CD8-positive, alpha-beta memory T cell (primary cell): Measurements from ENCODE around the gene C2CD4C. TPM values are rescaled to one million over a fixed set of nuclear protein-coding genes. Genes with fewer than 3 reads are reported as not detected.
"Not testable (repeated sequence)": the region's sequence is repeated elsewhere in the genome, so short reads cannot be mapped to it uniquely, and the experiment has no call there.

Experiments
- CTCF ChIA-PET: fragments of 350-600 bp; sonication (Branson Sonifier 250); formaldehyde crosslinking; loops from one replicate; lab custom pipeline; 2021; ENCODE audit warnings: antibody characterized with exemption; lab: Charles Lee
- POLR2A ChIA-PET: fragments of 350-600 bp; sonication (Branson Sonifier 250); formaldehyde crosslinking; loops from one replicate; lab custom pipeline; 2021; ENCODE audit warnings: antibody characterized with exemption; lab: Charles Lee
- DNase-seq, 5 donors: peaks; one replicate each; pipeline versions ENCODE4 v3.0.0 to v3.0.0-alpha.2; 2020 to 2022; ENCODE audit warnings: mixed read lengths in 1 of 5
- H3K27ac ChIP-seq: one replicate; pipeline ENCODE4 v1.7.0; 2013; ENCODE audit warnings: low read depth, mild to moderate bottlenecking, low read length, moderate library complexity
- H3K27me3 ChIP-seq: 2 replicates; pipeline ENCODE4 v1.7.0; 2013; ENCODE audit warnings: low read length, mild to moderate bottlenecking; ENCODE audit not compliant: insufficient read depth, poor library complexity, severe bottlenecking
- H3K36me3 ChIP-seq: 2 replicates; pipeline ENCODE4 v1.7.0; 2013; ENCODE audit warnings: mild to moderate bottlenecking, low read length, moderate library complexity; ENCODE audit not compliant: insufficient read depth
- H3K4me1 ChIP-seq: 2 replicates; pipeline ENCODE4 v1.7.0; 2013; ENCODE audit warnings: mild to moderate bottlenecking, low read length, moderate library complexity; ENCODE audit not compliant: insufficient read depth
- H3K4me3 ChIP-seq: 2 replicates; pipeline ENCODE4 v1.7.0; 2013; ENCODE audit warnings: mild to moderate bottlenecking, low read length
- H3K9me3 ChIP-seq: 2 replicates; pipeline ENCODE4 v1.7.0; 2013; ENCODE audit warnings: mild to moderate bottlenecking, low read length
- H3K27ac Mint-ChIP-seq, 8 donors: one replicate each; pipeline ENCODE4 v1.8.0; 2020 to 2021; ENCODE audit warnings: mixed read lengths in 8 of 8, mild to moderate bottlenecking in 6 of 8, inconsistent platforms in 3 of 8, moderate library complexity in 3 of 8
- H3K27me3 Mint-ChIP-seq, 2 donors: one replicate each; pipeline ENCODE4 v1.8.0; 2020 to 2021; ENCODE audit warnings: mixed read lengths in 2 of 2, mild to moderate bottlenecking in 1 of 2, moderate library complexity in 1 of 2
- H3K36me3 Mint-ChIP-seq, 3 donors: one replicate each; pipeline ENCODE4 v1.8.0; 2020 to 2021; ENCODE audit warnings: mixed read lengths in 3 of 3, inconsistent platforms in 1 of 3, mild to moderate bottlenecking in 1 of 3
- H3K4me1 Mint-ChIP-seq, 3 donors: one replicate each; pipeline ENCODE4 v1.8.0; 2020 to 2021; ENCODE audit warnings: mixed read lengths in 3 of 3, inconsistent platforms in 1 of 3, mild to moderate bottlenecking in 1 of 3
- H3K4me3 Mint-ChIP-seq, 7 donors: one replicate each; pipeline ENCODE4 v1.8.0; 2020 to 2021; ENCODE audit warnings: mixed read lengths in 7 of 7, mild to moderate bottlenecking in 6 of 7, moderate library complexity in 4 of 7, inconsistent platforms in 2 of 7
- H3K9me3 Mint-ChIP-seq, 5 donors: one replicate each; pipeline ENCODE4 v1.8.0; 2020 to 2022; ENCODE audit warnings: mixed read lengths in 5 of 5, mild to moderate bottlenecking in 3 of 5, moderate library complexity in 2 of 5, inconsistent platforms in 1 of 5
- polyA plus RNA-seq: library from polyadenylated mRNA; unstranded; fragments of 300-500 nt; fragmentation: Illumina TruSeq; gene quantifications from one replicate; pipeline ENCODE4 v1.2.3, GENCODE V29; 2021
- total RNA-seq, 2 experiments: library from RNA; stranded (reverse); gene quantifications; one replicate each; pipeline ENCODE4 v1.2.3, GENCODE V29; 2021

C2CD4C gene
- total and polyA plus RNA-seq, 3 experiments from 2014 or later: not detected

DNA sequence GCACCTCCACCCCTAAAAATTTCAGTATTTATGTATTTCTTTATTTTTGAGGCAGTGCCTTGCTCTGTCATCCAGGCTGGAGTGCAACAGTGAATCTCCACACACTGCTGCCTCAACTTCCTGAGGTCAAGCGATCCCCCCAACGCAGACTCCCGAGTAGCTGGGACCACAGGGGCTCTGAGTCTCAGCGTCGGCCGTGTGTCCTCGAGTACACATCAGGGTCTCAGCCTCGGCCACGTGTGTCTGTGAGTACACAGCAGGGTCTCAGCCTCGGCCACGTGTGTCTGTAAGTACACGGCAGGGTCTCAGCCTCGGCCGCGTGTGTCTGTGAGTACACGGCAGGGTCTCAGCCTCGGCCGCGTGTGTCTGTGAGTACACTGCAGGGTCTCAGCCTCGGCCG is 21.2 kb downstream of the C2CD4C start:
- H3K4me3 ChIP-seq: no peak overlapping the region
- H3K9me3 ChIP-seq: no peaks in the 10 kb centered on the region
- H3K36me3 Mint-ChIP-seq: no peaks in the 10 kb centered on the region
- POLR2A ChIA-PET: no interaction called here
- peaks cover 13% of the 10 kb centered on the region for H3K27me3 ChIP-seq
- H3K9me3 Mint-ChIP-seq: no peaks in the 10 kb centered on the region
- no peaks in the 10 kb centered on the region for H3K36me3 ChIP-seq
- peak in 1 of 5 donors; percentile 26 for DNase-seq
- H3K4me3 Mint-ChIP-seq: no peak overlapping the region
- peaks cover 31 to 54% of the 10 kb centered on the region in 2 donors for H3K27me3 Mint-ChIP-seq
- no peak overlapping the region for H3K27ac Mint-ChIP-seq
- peaks cover 5 to 9% (median 6%) of the 10 kb centered on the region in 3 donors for H3K4me1 Mint-ChIP-seq
- no peak overlapping the region for H3K27ac ChIP-seq
- peaks cover 2% of the 10 kb centered on the region for H3K4me1 ChIP-seq
- CTCF ChIA-PET: no interaction called here

DNA sequence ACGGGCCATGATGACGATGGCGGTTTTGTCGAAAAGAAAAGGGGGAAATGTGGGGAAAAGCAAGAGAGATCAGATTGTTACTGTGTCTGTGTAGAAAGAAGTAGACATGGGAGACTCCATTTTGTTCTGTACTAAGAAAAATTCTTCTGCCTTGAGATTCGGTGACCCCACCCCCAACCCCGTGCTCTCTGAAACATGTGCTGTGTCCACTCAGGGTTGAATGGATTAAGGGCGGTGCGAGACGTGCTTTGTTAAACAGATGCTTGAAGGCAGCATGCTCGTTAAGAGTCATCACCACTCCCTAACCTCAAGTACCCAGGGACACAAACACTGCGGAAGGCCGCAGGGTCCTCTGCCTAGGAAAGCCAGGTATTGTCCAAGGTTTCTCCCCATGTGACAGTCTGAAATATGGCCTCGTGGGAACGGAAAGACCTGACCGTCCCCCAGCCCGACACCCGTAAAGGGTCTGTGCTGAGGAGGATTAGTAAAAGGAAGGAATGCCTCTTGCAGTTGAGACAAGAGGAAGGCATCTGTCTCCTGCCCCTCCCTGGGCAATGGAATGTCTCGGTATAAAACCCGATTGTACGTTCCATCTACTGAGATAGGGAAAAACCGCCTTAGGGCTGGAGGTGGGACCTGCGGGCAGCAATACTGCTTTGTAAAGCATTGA is 22.2 kb downstream of the C2CD4C start:
- H3K27ac ChIP-seq, H3K9me3 ChIP-seq, DNase-seq, H3K4me1 ChIP-seq, H3K4me3 Mint-ChIP-seq, CTCF ChIA-PET, POLR2A ChIA-PET, H3K9me3 Mint-ChIP-seq, H3K36me3 ChIP-seq, H3K4me3 ChIP-seq, H3K36me3 Mint-ChIP-seq, H3K27ac Mint-ChIP-seq: not testable (repeated sequence)
- peaks cover 10 to 13% (median 13%) of the 10 kb centered on the region in 3 donors for H3K4me1 Mint-ChIP-seq
- H3K27me3 ChIP-seq: peaks cover 13% of the 10 kb centered on the region
- peaks cover 34 to 57% of the 10 kb centered on the region in 2 donors for H3K27me3 Mint-ChIP-seq

DNA sequence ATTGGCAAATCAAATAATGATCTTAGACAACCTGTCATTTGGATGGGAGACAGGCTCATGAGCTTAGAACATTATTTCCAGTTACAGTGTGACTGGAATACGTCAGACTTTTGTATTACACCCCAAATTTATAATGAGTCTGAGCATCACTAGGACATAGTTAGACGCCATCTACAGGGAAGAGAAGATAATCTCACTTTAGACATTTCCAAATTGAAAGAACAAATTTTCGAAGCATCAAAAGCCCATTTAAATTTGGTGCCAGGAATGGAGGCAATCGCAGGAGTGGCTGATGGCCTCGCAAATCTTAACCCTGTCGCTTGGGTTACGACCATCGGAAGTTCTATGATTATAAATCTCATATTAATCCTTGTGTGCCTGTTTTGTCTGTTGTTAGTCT is 22.8 kb downstream of the C2CD4C start:
- H3K9me3 Mint-ChIP-seq, H3K4me3 Mint-ChIP-seq, POLR2A ChIA-PET: not testable (repeated sequence)

DNA sequence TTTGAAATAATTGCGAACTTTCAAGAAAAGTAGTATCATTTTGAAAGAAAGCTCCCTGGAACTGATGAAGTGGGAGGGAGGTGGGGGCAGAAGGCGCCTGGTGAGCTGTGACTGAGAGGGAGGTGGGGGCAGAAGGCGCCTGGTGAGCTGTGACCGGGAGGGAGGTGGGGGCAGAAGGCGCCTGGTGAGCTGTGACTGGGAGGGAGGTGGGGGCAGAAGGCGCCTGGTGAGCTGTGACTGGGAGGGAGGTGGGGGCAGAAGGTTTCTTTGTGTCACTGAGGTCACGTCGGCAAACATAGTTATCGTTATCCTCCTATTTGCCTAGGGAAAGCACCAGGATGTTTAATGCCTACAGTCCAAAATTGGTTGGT is 24.2 kb downstream of the C2CD4C start:
- ChIA-PET CTCF (no interaction called here), POLR2A (no interaction called here)
- H3K4me1 Mint-ChIP-seq: peaks cover 10 to 13% (median 13%) of the 10 kb centered on the region in 3 donors
- peaks cover 5% of the 10 kb centered on the region for H3K4me1 ChIP-seq
- no peak overlapping the region for H3K27ac ChIP-seq
- H3K9me3 Mint-ChIP-seq: no peaks in the 10 kb centered on the region
- peaks cover 0 to 2% (median 0%) of the 10 kb centered on the region in 3 donors for H3K36me3 Mint-ChIP-seq
- peaks cover 13% of the 10 kb centered on the region for H3K27me3 ChIP-seq
- peaks cover 34 to 65% of the 10 kb centered on the region in 2 donors for H3K27me3 Mint-ChIP-seq
- H3K27ac Mint-ChIP-seq: no peak overlapping the region
- DNase-seq: peak in 1 of 5 donors; percentile 9
- no peak overlapping the region for H3K4me3 Mint-ChIP-seq
- no peaks in the 10 kb centered on the region for H3K9me3 ChIP-seq
- no peak overlapping the region for H3K4me3 ChIP-seq
- no peaks in the 10 kb centered on the region for H3K36me3 ChIP-seq

More for the DNA sequence above, 22.8 kb downstream of the C2CD4C start:
- H3K36me3 ChIP-seq, H3K4me3 ChIP-seq, H3K36me3 Mint-ChIP-seq, CTCF ChIA-PET, DNase-seq, H3K9me3 ChIP-seq, H3K27ac ChIP-seq, H3K4me1 ChIP-seq, H3K27ac Mint-ChIP-seq: not testable (repeated sequence)
- Mint-ChIP-seq H3K27me3 (peaks cover 34 to 57% of the 10 kb centered on the region in 2 donors), H3K4me1 (peaks cover 10 to 13% (median 13%) of the 10 kb centered on the region in 3 donors)
- H3K27me3 ChIP-seq: peaks cover 13% of the 10 kb centered on the region

DNA sequence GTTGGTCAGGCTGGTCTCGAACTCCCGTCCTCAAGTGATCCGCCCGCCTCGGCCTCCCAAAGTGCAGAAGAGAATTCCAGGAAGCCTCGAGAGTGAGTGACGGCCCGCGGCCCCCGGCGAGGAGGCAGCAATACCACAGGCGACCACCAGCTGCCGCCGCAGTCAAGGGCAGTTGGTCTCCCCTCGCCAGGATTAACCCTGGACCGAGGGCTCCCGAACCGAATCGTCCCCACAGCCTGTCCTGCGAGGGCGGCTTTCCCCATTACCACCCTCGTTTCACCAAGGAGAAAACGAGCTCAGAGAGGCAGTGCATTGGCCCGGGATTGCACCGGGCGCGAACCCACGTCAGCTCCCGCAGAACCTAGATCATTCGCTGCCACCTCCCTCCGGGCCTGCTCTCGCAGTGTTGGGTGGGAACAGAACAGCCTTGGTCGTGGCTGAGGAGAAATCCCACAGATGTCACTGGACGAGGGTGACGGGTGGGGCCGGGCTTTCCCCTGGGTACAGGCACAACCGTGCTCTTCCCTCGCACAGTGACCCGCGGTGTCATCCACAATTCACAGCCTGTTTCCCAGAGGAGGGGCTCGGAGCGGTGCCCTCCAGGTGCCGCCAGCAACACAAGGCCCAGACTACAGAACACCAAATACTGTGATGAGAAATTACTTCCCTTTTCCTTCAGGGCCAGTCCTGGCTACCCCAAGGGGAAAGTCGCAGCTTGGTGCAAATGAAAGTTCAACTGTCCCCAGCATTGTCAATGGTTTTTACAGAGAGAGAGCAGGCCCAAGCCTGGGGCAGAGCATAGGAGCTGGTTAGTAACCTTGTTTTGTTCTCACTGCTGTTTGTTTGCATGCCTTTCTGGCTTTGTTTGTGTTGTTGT is 24.8 kb downstream of the C2CD4C start:
- Mint-ChIP-seq H3K27ac (peak overlapping the region in 1 of 8 donors; percentile 24), H3K4me1 (peaks cover 10 to 13% (median 13%) of the 10 kb centered on the region in 3 donors), H3K27me3 (peaks cover 34 to 65% of the 10 kb centered on the region in 2 donors), H3K36me3 (peaks cover 0 to 2% (median 0%) of the 10 kb centered on the region in 3 donors), H3K4me3 (no peak overlapping the region), H3K9me3 (no peaks in the 10 kb centered on the region)
- Histone ChIP-seq H3K27me3 (peaks cover 13% of the 10 kb centered on the region), H3K4me3 (no peak overlapping the region), H3K27ac (no peak overlapping the region), H3K4me1 (peaks cover 5% of the 10 kb centered on the region), H3K36me3 (no peaks in the 10 kb centered on the region), H3K9me3 (no peaks in the 10 kb centered on the region)
- DNase-seq: peak in 1 of 5 donors; percentile 40
- ChIA-PET CTCF (no interaction called here), POLR2A (no interaction called here)

DNA sequence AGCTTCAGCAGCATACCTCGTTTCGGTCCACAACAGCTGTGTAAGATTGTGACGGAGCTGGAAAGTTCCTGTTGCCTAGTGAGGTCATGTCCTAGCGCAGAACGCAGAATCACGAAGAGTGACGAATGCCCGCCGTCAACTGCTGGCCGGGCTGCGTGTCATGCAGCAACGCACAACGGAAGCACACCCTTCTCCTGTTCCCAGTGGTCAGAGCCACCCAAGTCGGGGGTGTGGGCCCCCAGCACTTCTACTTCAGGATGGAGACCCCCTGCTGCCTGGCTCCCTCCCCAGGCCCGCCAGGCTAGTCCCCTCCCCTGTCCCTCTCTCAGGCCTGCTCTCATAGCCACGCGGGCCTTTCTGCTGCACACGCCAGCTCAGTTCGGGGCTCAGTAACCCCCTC is 25.9 kb downstream of the C2CD4C start:
- peaks cover 5% of the 10 kb centered on the region for H3K4me1 ChIP-seq
- CTCF ChIA-PET: no interaction called here
- Mint-ChIP-seq H3K4me3 (peak overlapping the region in 2 of 7 donors; percentile 29 to 57), H3K4me1 (peaks cover 10 to 13% (median 13%) of the 10 kb centered on the region in 3 donors), H3K36me3 (peaks cover 0 to 2% (median 0%) of the 10 kb centered on the region in 3 donors), H3K27me3 (peaks cover 34 to 59% of the 10 kb centered on the region in 2 donors), H3K27ac (peak overlapping the region in 1 of 8 donors; percentile 16), H3K9me3 (no peaks in the 10 kb centered on the region)
- no peaks in the 10 kb centered on the region for H3K36me3 ChIP-seq
- no peaks in the 10 kb centered on the region for H3K9me3 ChIP-seq
- peak in 1 of 5 donors; percentile 42 for DNase-seq
- peaks cover 13% of the 10 kb centered on the region for H3K27me3 ChIP-seq
- H3K27ac ChIP-seq: no peak overlapping the region
- H3K4me3 ChIP-seq: no peak overlapping the region
- POLR2A ChIA-PET: no interaction called here

DNA sequence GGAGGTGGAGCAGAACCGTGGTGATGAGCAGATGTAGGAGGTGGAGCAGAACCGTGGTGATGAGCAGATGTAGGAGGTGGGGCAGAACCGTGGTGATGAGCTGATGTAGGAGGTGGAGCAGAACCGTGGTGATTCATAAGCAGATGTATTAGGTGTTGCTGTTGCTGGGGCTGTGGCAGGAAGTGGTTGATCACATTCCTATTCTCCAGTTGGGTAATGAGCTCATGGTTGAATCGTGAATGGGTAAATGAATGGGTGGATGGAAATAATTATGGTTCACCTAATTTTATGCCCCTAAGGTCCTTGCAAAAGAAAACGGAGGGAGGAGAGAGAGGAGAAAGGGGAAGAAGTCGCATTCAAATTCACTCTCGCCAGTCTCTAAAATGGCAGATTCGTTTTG is 26.4 kb downstream of the C2CD4C start:
- H3K4me3 ChIP-seq, POLR2A ChIA-PET, H3K27ac ChIP-seq, H3K36me3 ChIP-seq, CTCF ChIA-PET, H3K9me3 Mint-ChIP-seq, H3K4me1 ChIP-seq, H3K9me3 ChIP-seq, H3K36me3 Mint-ChIP-seq: not testable (repeated sequence)
- peak in 3 of 5 donors; percentile 11 to 42 (median 33) for DNase-seq
- Mint-ChIP-seq H3K4me1 (peaks cover 10 to 13% (median 13%) of the 10 kb centered on the region in 3 donors), H3K27ac (peak overlapping the region in 4 of 8 donors; percentile 7 to 80 (median 45)), H3K27me3 (peaks cover 34 to 60% of the 10 kb centered on the region in 2 donors), H3K4me3 (peak overlapping the region in 5 of 7 donors; percentile 24 to 57 (median 29))
- peaks cover 13% of the 10 kb centered on the region for H3K27me3 ChIP-seq

DNA sequence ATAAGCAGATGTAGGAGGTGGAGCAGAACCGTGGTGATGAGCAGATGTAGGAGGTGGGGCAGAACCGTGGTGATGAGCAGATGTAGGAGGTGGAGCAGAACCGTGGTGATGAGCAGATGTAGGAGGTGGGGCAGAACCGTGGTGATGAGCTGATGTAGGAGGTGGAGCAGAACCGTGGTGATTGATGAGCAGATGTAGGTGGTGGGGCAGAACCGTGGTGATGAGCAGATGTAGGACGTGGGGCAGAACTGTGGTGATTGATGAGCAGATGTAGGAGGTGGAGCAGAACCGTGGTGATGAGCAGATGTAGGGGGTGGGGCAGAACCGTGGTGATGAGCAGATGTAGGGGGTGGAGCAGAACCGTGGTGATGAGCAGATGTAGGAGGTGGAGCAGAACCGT is 27.0 kb downstream of the C2CD4C start:
- peak in 1 of 5 donors; percentile 11 for DNase-seq
- H3K36me3 Mint-ChIP-seq, H3K9me3 ChIP-seq, H3K36me3 ChIP-seq, POLR2A ChIA-PET, H3K27ac ChIP-seq, H3K9me3 Mint-ChIP-seq, CTCF ChIA-PET, H3K4me1 ChIP-seq, H3K4me3 ChIP-seq: not testable (repeated sequence)
- H3K27me3 Mint-ChIP-seq: peaks cover 34 to 57% of the 10 kb centered on the region in 2 donors
- H3K4me3 Mint-ChIP-seq: peak overlapping the region in 1 of 7 donors; percentile 72
- peaks cover 13% of the 10 kb centered on the region for H3K27me3 ChIP-seq
- peaks cover 10 to 13% (median 13%) of the 10 kb centered on the region in 3 donors for H3K4me1 Mint-ChIP-seq
- H3K27ac Mint-ChIP-seq: peak overlapping the region in 1 of 8 donors; percentile 73
